Suprapubic skin (tissue), 4 donors: ENCODE measurements around the gene R3HDML.

ENCODE experiments used
- CTCF ChIP-seq, 2 donors: fragments of 200-600 bp in 1 of 2; fragments of 450-650 bp in 1 of 2; sonication (generic) in 1 of 2; IDR thresholded peaks; one replicate each; pipeline ENCODE4 v1.5.1; 2016 to 2019; ENCODE audit warnings: antibody characterized with exemption in 2 of 2, mild to moderate bottlenecking in 1 of 2, moderate library complexity in 1 of 2
- EP300 ChIP-seq: sonication (generic); formaldehyde crosslinking; IDR thresholded peaks from one replicate; pipeline ENCODE4 v1.6.1; 2017; ENCODE audit warnings: antibody characterized with exemption
- POLR2A ChIP-seq, 2 donors: fragments of 450-650 bp; IDR thresholded peaks; one replicate each; pipeline ENCODE4 v1.6.1; 2017; ENCODE audit warnings: antibody characterized with exemption in 2 of 2, mild to moderate bottlenecking in 2 of 2, moderate library complexity in 2 of 2
- POLR2AphosphoS5 ChIP-seq, 3 donors: sonication (generic); formaldehyde crosslinking; IDR thresholded peaks; one replicate each; pipeline ENCODE4 v1.6.1; 2017; ENCODE audit warnings: antibody characterized with exemption in 3 of 3

GRCh38 chr20:44394452-44394701, 57.5 kb downstream of the R3HDML start:
- TF ChIP-seq EP300 (no peak), POLR2AphosphoS5 (IDR thresholded peaks at IDR 0.05) (no peak), CTCF (IDR thresholded peaks at IDR 0.05) (no peak), POLR2A (IDR thresholded peaks at IDR 0.05) (no peak)
